K562 (cell line): Measurements from ENCODE around the gene SEC24C. TPM values are rescaled to one million over a fixed set of nuclear protein-coding genes. Genes with fewer than 3 reads are reported as not detected.

Experiments
- ARID1B ChIP-seq: fragments of 450-650 bp; IDR thresholded peaks from 2 replicates; pipeline ENCODE4 v1.6.1; 2016; ENCODE audit warnings: antibody characterized with exemption, mild to moderate bottlenecking, inconsistent platforms
- CHD1 ChIP-seq: fragments of 200-600 bp; sonication (generic); IDR thresholded peaks from one replicate; pipeline ENCODE4 v1.6.1; 2012; ENCODE audit warnings: mild to moderate bottlenecking, moderate library complexity, low read length, inconsistent platforms
- LEF1 ChIP-seq: fragments of 450-650 bp; IDR thresholded peaks from 2 replicates; pipeline ENCODE4 v1.6.1; 2016; ENCODE audit warnings: mild to moderate bottlenecking
- POLR2A ChIP-seq: fragments of 450-650 bp; conservative IDR thresholded peaks from 2 replicates; pipeline ENCODE4 v1.6.1; 2016
- POLR2AphosphoS2 ChIP-seq: IDR thresholded peaks from 2 replicates; pipeline ENCODE4 v1.6.1; 2012; ENCODE audit warnings: low read length, improper control_type of control experiment
- POLR2AphosphoS5 ChIP-seq: IDR thresholded peaks from 2 replicates; pipeline ENCODE4 v1.6.1; 2011; ENCODE audit warnings: mild to moderate bottlenecking, low read depth, low read length, moderate library complexity; ENCODE audit not compliant: control insufficient read depth, insufficient read depth
- POLR2G ChIP-seq: fragments of 200-400 bp; formaldehyde crosslinking; IDR thresholded peaks from 2 replicates; pipeline ENCODE4 v1.6.1; 2017; ENCODE audit warnings: low read depth, mild to moderate bottlenecking, antibody characterized with exemption, low read length, moderate library complexity
- STAT5A ChIP-seq: IDR thresholded peaks from 2 replicates; pipeline ENCODE4 v1.6.1; 2012; ENCODE audit warnings: low read length, inconsistent platforms, borderline replicate concordance
- SUPT5H ChIP-seq: fragments of 450-650 bp; IDR thresholded peaks from 2 replicates; pipeline ENCODE4 v1.6.1; 2016
- YY1 ChIP-seq, 3 experiments: IDR thresholded peaks; 2 replicates each; pipeline ENCODE4 v1.6.1; 2011; ENCODE audit warnings: low read length in 2 of 3, mild to moderate bottlenecking in 2 of 3, moderate library complexity in 2 of 3, borderline replicate concordance in 1 of 3, control low read depth in 1 of 3, low read depth in 1 of 3; ENCODE audit not compliant: insufficient read depth in 3 of 3, insufficient replicate concordance in 2 of 3, control insufficient read depth in 1 of 3, insufficient read length in 1 of 3; ENCODE audit errors: extremely low read depth in 1 of 3
- polyA plus RNA-seq, 8 experiments: library from polyadenylated mRNA; depleted of rRNA in 4 of 8; stranded (reverse) in 5 of 8; unstranded in 3 of 8; fragments of >200 nt; fragmentation: Nextera tagmentation in 2 of 8; fragmentation: Illumina TruSeq in 1 of 8; extraction: Ambion mirVana in 2 of 8; extraction: Trizol in 1 of 8; gene quantifications; 2 replicates each; pipeline versions ENCODE4 v1.2.1 to v1.2.3, GENCODE V29; 2011 to 2014; ENCODE audit warnings: inconsistent platforms in 1 of 8, missing spikeins in 1 of 8
- total RNA-seq, 7 experiments: library from RNA; depleted of rRNA in 6 of 7; stranded (reverse); fragments of >200 nt in 6 of 7; fragmentation: Illumina TruSeq in 2 of 7; extraction: Trizol in 2 of 7; gene quantifications; 2 replicates each; pipeline versions ENCODE4 v1.2.1 to v1.2.3, GENCODE V29; 2011 to 2021; ENCODE audit warnings: low replicate concordance in 1 of 7
- TF ChIP-seq, protein P1 (sequence below): fragments of 250-450 bp; sonication (Bioruptor Pico); IDR thresholded peaks from 2 replicates; pipeline ENCODE4 v1.5.0; 2021
- TF ChIP-seq, protein P2 (sequence below): conservative IDR thresholded peaks from 2 replicates; pipeline ENCODE4 v1.6.1; 2011; ENCODE audit warnings: low read depth, mild to moderate bottlenecking, low read length; ENCODE audit not compliant: control insufficient read depth
- TF ChIP-seq, protein P3 (sequence below): sonication (generic); formaldehyde crosslinking; IDR thresholded peaks from 2 replicates; pipeline ENCODE4 v1.9.0; 2022; ENCODE audit warnings: mild to moderate bottlenecking, missing genetic modification reagents
- TF ChIP-seq, protein P4 (sequence below): fragments of 450-650 bp; formaldehyde crosslinking; IDR thresholded peaks from 2 replicates; pipeline ENCODE4 v1.4.0; 2022; ENCODE audit warnings: missing genetic modification characterization
- TF ChIP-seq, protein P5 (sequence below): fragments of 250-450 bp; sonication (Bioruptor Pico); IDR thresholded peaks from 2 replicates; pipeline ENCODE4 v1.5.0; 2020; ENCODE audit warnings: mild to moderate bottlenecking, borderline replicate concordance
- TF ChIP-seq, protein P6 (sequence below), 3 experiments: fragments of 200-800 bp in 1 of 3; sonication (Bioruptor generic) in 1 of 3; sonication (generic) in 1 of 3; formaldehyde crosslinking in 1 of 3; IDR thresholded peaks; 2 replicates each; pipeline versions ENCODE4 v1.6.1 to v1.8.0; 2016 to 2022; ENCODE audit warnings: mild to moderate bottlenecking in 2 of 3, missing compliant biosample characterization in 2 of 3, missing genetic modification characterization in 2 of 3, missing genetic modification reagents in 1 of 3
- TF ChIP-seq, protein P7 (sequence below): fragments of 450-650 bp; formaldehyde crosslinking; conservative IDR thresholded peaks from 2 replicates; pipeline ENCODE4 v1.4.0; 2022; ENCODE audit warnings: mild to moderate bottlenecking, missing genetic modification characterization

Gene SEC24C
- total and polyA plus RNA-seq, 9 of the 15 experiments (the other 6 are each of a cell fraction or from before 2014, with no cell fraction given) = 19.0 to 115 (median 70.5) TPM

DNA sequence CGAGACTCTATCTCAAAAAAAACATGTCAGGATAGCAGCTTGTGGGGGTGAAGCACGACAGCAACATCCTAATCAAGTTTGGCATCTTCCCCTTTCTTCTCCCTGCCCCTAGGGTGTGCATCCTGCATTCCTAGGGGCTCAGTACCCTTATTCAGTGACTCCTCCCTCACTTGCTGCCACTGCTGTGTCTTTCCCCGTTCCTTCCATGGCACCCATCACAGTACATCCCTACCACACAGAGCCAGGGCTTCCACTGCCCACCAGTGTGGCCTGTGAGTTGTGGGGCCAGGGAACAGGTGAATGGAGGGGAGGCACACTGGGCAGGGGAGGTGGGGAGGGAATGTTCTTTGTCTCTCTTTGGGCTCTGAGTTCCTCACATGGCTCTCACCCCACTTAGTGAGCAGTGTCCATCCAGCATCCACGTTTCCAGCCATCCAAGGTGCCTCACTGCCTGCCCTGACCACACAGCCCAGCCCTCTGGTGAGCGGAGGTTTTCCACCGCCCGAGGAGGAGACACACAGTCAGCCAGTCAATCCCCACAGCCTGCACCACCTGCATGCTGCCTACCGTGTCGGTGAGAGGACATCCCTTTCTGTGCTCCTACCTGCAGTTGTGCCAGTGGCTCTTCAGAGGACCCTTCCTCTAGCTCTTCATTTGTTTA lies 55.9 kb downstream of the SEC24C start (continued):
- TF ChIP-seq, protein P1, sequence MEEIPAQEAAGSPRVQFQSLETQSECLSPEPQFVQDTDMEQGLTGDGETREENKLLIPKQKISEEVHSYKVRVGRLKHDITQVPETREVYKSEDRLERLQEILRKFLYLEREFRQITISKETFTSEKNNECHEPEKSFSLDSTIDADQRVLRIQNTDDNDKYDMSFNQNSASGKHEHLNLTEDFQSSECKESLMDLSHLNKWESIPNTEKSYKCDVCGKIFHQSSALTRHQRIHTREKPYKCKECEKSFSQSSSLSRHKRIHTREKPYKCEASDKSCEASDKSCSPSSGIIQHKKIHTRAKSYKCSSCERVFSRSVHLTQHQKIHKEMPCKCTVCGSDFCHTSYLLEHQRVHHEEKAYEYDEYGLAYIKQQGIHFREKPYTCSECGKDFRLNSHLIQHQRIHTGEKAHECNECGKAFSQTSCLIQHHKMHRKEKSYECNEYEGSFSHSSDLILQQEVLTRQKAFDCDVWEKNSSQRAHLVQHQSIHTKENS (CRISPR knock-in tag) = no peak
- TF ChIP-seq POLR2AphosphoS5 (0 out of 2 replicates have a peak, but pooled peaks have one; percentile 25), LEF1 (no peak), CHD1 (no peak), POLR2G (peak; percentile 67), POLR2A (peak; percentile 52), POLR2AphosphoS2 (peak; percentile 33; the same call in 1 of the 2 replicates), ARID1B (no peak), STAT5A (no peak), YY1 (IDR thresholded peaks at IDR 0.05; ENCODE audit: borderline replicate concordance in 1 of 3, control insufficient read depth in 1 of 3, extremely low read depth in 1 of 3, insufficient read depth in 3 of 3, insufficient read length in 1 of 3, insufficient replicate concordance in 2 of 3, low read depth in 1 of 3, low read length in 2 of 3) (no peak), SUPT5H (peak; percentile 61)
- TF ChIP-seq, protein P2, sequence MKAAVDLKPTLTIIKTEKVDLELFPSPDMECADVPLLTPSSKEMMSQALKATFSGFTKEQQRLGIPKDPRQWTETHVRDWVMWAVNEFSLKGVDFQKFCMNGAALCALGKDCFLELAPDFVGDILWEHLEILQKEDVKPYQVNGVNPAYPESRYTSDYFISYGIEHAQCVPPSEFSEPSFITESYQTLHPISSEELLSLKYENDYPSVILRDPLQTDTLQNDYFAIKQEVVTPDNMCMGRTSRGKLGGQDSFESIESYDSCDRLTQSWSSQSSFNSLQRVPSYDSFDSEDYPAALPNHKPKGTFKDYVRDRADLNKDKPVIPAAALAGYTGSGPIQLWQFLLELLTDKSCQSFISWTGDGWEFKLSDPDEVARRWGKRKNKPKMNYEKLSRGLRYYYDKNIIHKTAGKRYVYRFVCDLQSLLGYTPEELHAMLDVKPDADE = no peak
- TF ChIP-seq, protein P3, sequence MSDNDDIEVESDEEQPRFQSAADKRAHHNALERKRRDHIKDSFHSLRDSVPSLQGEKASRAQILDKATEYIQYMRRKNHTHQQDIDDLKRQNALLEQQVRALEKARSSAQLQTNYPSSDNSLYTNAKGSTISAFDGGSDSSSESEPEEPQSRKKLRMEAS (CRISPR knock-in tag) = 0 out of 2 replicates have a peak, but pooled peaks have one; percentile 34
- TF ChIP-seq, protein P4, sequence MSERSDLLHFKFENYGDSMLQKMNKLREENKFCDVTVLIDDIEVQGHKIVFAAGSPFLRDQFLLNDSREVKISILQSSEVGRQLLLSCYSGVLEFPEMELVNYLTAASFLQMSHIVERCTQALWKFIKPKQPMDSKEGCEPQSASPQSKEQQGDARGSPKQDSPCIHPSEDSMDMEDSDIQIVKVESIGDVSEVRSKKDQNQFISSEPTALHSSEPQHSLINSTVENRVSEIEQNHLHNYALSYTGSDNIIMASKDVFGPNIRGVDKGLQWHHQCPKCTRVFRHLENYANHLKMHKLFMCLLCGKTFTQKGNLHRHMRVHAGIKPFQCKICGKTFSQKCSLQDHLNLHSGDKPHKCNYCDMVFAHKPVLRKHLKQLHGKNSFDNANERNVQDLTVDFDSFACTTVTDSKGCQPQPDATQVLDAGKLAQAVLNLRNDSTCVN (CRISPR knock-in tag) = peak; percentile 51; the same call in 1 of the 2 replicates
- TF ChIP-seq, protein P5, sequence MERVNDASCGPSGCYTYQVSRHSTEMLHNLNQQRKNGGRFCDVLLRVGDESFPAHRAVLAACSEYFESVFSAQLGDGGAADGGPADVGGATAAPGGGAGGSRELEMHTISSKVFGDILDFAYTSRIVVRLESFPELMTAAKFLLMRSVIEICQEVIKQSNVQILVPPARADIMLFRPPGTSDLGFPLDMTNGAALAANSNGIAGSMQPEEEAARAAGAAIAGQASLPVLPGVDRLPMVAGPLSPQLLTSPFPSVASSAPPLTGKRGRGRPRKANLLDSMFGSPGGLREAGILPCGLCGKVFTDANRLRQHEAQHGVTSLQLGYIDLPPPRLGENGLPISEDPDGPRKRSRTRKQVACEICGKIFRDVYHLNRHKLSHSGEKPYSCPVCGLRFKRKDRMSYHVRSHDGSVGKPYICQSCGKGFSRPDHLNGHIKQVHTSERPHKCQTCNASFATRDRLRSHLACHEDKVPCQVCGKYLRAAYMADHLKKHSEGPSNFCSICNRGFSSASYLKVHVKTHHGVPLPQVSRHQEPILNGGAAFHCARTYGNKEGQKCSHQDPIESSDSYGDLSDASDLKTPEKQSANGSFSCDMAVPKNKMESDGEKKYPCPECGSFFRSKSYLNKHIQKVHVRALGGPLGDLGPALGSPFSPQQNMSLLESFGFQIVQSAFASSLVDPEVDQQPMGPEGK (CRISPR knock-in tag) = peak; percentile 56; the same call in 1 of the 2 replicates
- TF ChIP-seq, protein P6, sequence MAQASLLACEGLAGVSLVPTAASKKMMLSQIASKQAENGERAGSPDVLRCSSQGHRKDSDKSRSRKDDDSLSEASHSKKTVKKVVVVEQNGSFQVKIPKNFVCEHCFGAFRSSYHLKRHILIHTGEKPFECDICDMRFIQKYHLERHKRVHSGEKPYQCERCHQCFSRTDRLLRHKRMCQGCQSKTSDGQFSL (CRISPR knock-in tag; IDR thresholded peaks at IDR 0.05) = 0 out of 2 replicates have a peak, but pooled peaks have one; percentile 2
- TF ChIP-seq, protein P6 (tag; IDR thresholded peaks at IDR 0.05) = no peak
- TF ChIP-seq, protein P7, sequence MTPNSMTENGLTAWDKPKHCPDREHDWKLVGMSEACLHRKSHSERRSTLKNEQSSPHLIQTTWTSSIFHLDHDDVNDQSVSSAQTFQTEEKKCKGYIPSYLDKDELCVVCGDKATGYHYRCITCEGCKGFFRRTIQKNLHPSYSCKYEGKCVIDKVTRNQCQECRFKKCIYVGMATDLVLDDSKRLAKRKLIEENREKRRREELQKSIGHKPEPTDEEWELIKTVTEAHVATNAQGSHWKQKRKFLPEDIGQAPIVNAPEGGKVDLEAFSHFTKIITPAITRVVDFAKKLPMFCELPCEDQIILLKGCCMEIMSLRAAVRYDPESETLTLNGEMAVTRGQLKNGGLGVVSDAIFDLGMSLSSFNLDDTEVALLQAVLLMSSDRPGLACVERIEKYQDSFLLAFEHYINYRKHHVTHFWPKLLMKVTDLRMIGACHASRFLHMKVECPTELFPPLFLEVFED (CRISPR knock-in tag) = 0 out of 2 replicates have a peak, but pooled peaks have one; percentile 53
